ENCODE measurements around the gene GABPB2. TPM values are rescaled to one million over a fixed set of nuclear protein-coding genes. Genes with fewer than 3 reads are reported as not detected.

The GABPB2 gene
- total RNA-seq = 21.3 and 21.7 TPM in 2 replicates

GRCh38 chr1:151070474-151071276 is at the start of gene GABPB2:
TSS of gene GABPB2 (plus strand) at chr1:151070761. CDS start at chr1:151088190, 17,429 bp downstream.

DNA sequence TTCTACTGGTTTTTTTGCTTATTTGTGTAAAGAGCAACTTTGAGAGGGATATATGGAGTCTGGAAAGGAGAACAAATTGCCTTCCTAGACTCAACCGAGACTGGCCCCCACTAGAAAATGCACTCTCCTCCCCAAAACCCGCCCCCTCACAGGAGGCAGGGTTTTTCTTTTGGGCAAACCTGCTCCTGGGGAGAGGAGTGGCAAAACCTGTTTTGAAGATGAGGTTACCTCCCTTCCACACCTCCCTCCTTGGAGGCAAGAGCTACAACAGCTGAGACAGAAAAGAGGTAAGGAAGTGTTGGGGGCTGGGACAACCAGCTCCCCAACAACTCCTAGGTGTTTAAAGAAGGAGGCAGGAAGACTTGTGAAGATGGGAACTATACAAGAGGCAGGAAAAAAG is 34.2 kb upstream of the GABPB2 start, which contains the start of gene BNIPL:
BNIPL (plus strand) TSS at position 231 of the 400 bp plus-strand sequence; CDS start at position 371, 140 bp downstream.

DNA sequence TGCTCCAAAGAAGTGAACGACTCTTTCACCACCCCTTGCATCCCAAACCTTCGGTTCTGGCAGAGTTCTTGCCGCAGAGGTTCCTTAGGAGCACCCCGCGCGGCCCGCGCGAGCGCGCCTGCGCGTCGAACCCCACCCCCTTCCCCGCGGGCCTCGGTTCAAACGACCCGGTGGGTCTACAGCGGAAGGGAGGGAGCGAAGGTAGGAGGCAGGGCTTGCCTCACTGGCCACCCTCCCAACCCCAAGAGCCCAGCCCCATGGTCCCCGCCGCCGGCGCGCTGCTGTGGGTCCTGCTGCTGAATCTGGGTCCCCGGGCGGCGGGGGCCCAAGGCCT is 23.0 kb upstream of the GABPB2 start, which contains the start of gene C1orf56:
C1orf56 (plus strand) TSS at position 161 of the 334 bp plus-strand sequence; CDS start at position 258, 97 bp downstream.

DNA sequence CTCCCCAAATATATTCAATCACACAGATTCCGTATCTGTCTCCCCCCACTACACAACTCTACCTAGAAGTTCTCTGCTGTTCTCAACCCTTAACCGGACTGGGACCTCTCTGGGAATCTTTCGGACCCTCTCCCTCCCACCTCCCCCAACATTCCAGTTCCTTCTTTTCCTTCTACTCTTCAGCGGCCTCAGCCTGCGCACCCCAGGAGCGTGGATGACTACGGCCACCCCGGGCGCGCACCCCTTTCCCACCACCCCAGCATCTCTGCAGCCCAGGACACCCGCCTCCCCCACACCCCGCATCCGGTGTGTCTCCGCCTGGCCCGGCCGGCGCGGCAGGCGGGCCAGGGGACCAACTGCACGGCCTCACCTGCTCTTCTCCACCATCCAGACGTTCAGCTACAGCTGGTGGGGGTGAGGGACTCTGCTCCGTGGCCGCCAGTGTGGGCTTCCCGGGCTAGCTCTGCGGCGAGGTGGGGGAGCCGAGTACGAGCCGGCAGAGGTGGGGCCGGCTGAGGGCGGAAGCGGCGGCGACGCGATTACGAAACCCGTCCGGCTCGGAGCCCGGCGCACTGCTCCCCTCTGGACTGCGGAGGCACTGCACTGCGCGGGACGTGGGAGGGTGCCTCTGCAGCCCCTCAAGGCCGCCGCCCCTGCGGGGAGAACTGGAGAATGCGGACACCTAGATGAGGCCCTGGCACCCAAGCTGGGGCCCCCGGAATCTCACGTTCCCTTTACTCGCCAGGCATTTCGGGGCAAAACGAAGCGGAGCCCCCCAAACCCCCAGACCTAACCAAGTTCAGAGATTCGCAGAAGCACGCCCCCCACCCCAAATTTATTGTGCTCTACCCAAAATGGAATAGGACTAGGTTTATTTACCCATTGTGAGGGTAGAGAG is 11.2 kb upstream of the GABPB2 start, which contains the start of gene CDC42SE1:
CDC42SE1 (minus strand) TSS at position 514 of the 898 bp plus-strand sequence. CDS start 3,892 bp downstream, outside the sequence.

GRCh38 chr1:151060007-151060656 is 10.4 kb upstream of the GABPB2 start, which contains the start of gene MLLT11:
TSS of gene MLLT11 (plus strand) at chr1:151060397. CDS start at chr1:151067225, 6,828 bp downstream.

DNA sequence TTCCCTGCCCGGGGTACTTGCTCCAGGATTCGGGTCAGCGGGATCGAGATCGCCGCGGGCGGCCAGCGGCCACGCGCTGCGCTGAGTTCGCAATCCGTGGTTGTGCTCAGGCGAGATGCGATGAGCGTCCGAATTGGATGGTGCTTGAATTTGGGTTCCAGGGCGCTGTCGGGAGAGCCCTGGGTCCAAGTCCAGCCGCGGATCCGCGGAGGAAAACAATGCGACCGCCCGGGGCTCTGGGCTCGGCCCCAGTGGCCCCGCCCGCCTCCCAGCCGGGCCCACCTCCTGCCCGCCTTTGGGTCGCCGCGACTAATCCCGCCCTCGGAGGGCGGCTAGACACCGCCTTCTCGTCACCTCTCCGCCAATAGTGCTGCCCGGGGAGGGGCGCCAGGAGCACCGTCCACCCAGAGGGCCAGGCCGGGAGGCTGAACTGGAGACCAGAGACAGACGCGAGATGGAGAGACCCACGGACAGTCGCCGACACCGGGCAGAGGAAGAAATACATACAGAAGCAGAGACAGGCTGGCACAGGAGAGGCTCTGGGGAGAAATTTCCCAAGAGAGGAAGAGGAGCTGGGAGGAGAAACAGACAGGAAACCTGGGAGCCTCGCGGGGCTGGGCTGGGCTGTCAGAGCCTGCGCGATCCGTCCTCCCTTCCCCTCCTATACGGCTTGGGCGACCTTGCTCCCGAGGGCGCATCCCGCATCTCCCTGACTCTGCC is 76.0 kb downstream of the GABPB2 start, which contains the start of gene SEMA6C:
SEMA6C (minus strand) TSS at position 220 of the 720 bp plus-strand sequence. CDS start 4,010 bp downstream, outside the sequence.

DNA sequence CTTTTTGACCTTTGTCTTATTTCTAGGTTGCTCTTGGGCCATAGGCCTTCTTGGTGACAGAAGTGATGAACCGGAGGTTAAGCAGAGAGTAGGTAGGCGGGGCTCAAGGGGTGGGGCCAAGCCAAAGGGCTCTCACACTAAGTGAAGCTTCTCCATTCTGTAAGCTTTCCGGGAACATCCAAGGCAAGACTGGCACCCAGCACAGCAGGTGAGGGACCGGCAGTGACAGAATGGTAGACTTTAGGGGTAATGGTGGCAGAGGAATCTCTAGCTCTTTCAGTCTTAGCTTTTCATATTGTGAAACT is 85.9 kb downstream of the GABPB2 start, which contains the start of gene TNFAIP8L2:
TNFAIP8L2 (plus strand) TSS at position 135 of the 305 bp plus-strand sequence. CDS start 2,049 bp downstream, outside the sequence.

GRCh38 chr1:151165738-151166504 is 95.4 kb downstream of the GABPB2 start, which contains the start of the genes LYSMD1 and SCNM1:
TSS of gene LYSMD1 (minus strand) at chr1:151165902. CDS start at chr1:151165258, 644 bp downstream.
TSS of gene SCNM1 (plus strand) at chr1:151166144. CDS start at chr1:151166153, 9 bp downstream.

Other genes starting within 250 kb of the GABPB2 start
- 28.2 and 37.5 TPM in 2 replicates for gene ARNT, start 194.2 kb upstream of the GABPB2 start, total RNA-seq
- gene CTXND2, start 183.6 kb upstream of the GABPB2 start, total RNA-seq = not detected in 2 replicates
- gene SETDB1, start 144.4 kb upstream of the GABPB2 start, total RNA-seq = 21.9 and 26.8 TPM in 2 replicates
- gene CERS2, start 95.9 kb upstream of the GABPB2 start, total RNA-seq = 108 and 150 TPM in 2 replicates
- gene ANXA9, start 88.5 kb upstream of the GABPB2 start, total RNA-seq = not detected in 2 replicates
- 6.5 and 8.5 TPM in 2 replicates for gene MINDY1, start 63.9 kb upstream of the GABPB2 start, total RNA-seq
- 5.9 and 10.7 TPM in 2 replicates for gene PRUNE1, start 62.3 kb upstream of the GABPB2 start, total RNA-seq
- gene BNIPL, start 34.2 kb upstream of the GABPB2 start, total RNA-seq = 0.28 and 0.38 TPM in 2 replicates
- 1.5 and 1.7 TPM in 2 replicates for gene C1orf56, start 23.0 kb upstream of the GABPB2 start, total RNA-seq
- gene CDC42SE1, start 11.1 kb upstream of the GABPB2 start, total RNA-seq = 46.2 and 69.2 TPM in 2 replicates
- 5.9 and 6.3 TPM in 2 replicates for gene MLLT11, start 10.4 kb upstream of the GABPB2 start, total RNA-seq
- 1.1 and 1.3 TPM in 2 replicates for gene SEMA6C, start 75.9 kb downstream of the GABPB2 start, total RNA-seq
- gene TNFAIP8L2, start 85.9 kb downstream of the GABPB2 start, total RNA-seq = not detected in 2 replicates
- gene LYSMD1, start 95.1 kb downstream of the GABPB2 start, total RNA-seq = 3.9 and 6.7 TPM in 2 replicates
- gene SCNM1, start 95.4 kb downstream of the GABPB2 start, total RNA-seq = 20.1 and 25.7 TPM in 2 replicates
- 0.19 TPM in 1 of 2 replicates, not detected in the other for gene TMOD4, start 105.2 kb downstream of the GABPB2 start, total RNA-seq
- 37.2 and 53.1 TPM in 2 replicates for gene VPS72, start 119.4 kb downstream of the GABPB2 start, total RNA-seq
- gene PIP5K1A, start 127.8 kb downstream of the GABPB2 start, total RNA-seq = 54.7 and 58.3 TPM in 2 replicates
- 194 and 281 TPM in 2 replicates for gene PSMD4, start 184.0 kb downstream of the GABPB2 start, total RNA-seq
- gene ZNF687, start 211.5 kb downstream of the GABPB2 start, total RNA-seq = 7.1 and 7.6 TPM in 2 replicates